K562 (cell line): Measurements from ENCODE around the gene KRTAP1-3. TPM values are rescaled to one million over a fixed set of nuclear protein-coding genes. Genes with fewer than 3 reads are reported as not detected.

Source experiments
- ATAC-seq: fragments of 200-7000 bp; cut with Tn5 transposase; 3 replicates; pipeline ENCODE4 v1.9.1; 2020; ENCODE audit warnings: moderate library complexity
- BruUV-seq: library from RNA; stranded (reverse); fragments of 400-500 nt; replicated peaks from 2 replicates; lab custom pipeline; 2021; lab: Mats Ljungman, UMichigan
- CTCF ChIA-PET: fragments of 300-600 bp; formaldehyde crosslinking; extraction: SDS; loops from one replicate; lab custom pipeline; 2021; ENCODE audit warnings: low intra/inter-chr PET ratio; lab: Yijun Ruan, JAX
- POLR2A ChIA-PET: fragments of 300-600, 350-650 bp; sonication (Branson Sonifier 250); formaldehyde crosslinking; extraction: SDS; loops from one replicate; lab custom pipeline; 2021; ENCODE audit warnings: antibody characterized with exemption, inconsistent platforms; lab: Yijun Ruan, JAX
- DNase-seq, 4 experiments: peaks; one replicate each; pipeline versions ENCODE4 v3.0.0 to v3.0.0-alpha.2; 2011 to 2018; ENCODE audit warnings: low spot score in 3 of 4, mixed read lengths in 3 of 4; ENCODE audit errors: extremely low read depth in 1 of 4
- FAIRE-seq: peaks from 2 replicates; lab custom pipeline; 2011; peaks lifted over from hg19 to GRCh38; lab: Jason Lieb, UNC
- H2AFZ ChIP-seq: 2 replicates; pipeline ENCODE4 v1.6.0; 2011; ENCODE audit warnings: low read depth, low read length, control low read depth, inconsistent platforms
- H3K27ac ChIP-seq: fragments of 200-600 bp; 3 replicates; pipeline ENCODE4 v1.8.0; 2011; ENCODE audit warnings: low read depth, mild to moderate bottlenecking, control low read depth, inconsistent platforms, low read length, moderate library complexity, mixed read lengths; ENCODE audit errors: extremely low read depth
- H3K27me3 ChIP-seq, 2 experiments: fragments of 300-600 bp in 1 of 2; 2 replicates in 1 of 2; 3 replicates in 1 of 2; pipeline versions ENCODE4 v1.6.0 to v1.8.0; 2011; ENCODE audit warnings: inconsistent platforms in 2 of 2, low read length in 2 of 2, mild to moderate bottlenecking in 1 of 2, mixed read lengths in 1 of 2, moderate library complexity in 1 of 2; ENCODE audit not compliant: control insufficient read depth in 2 of 2, insufficient read depth in 2 of 2
- H3K36me3 ChIP-seq: fragments of 300-600 bp; 3 replicates; pipeline ENCODE4 v1.8.0; 2011; ENCODE audit warnings: mild to moderate bottlenecking, low read length, inconsistent platforms; ENCODE audit not compliant: control insufficient read depth, insufficient read depth
- H3K4me1 ChIP-seq, 2 experiments: fragments of 200-600 bp in 1 of 2; replicated peaks in 1 of 2; 2 replicates in 1 of 2; 3 replicates in 1 of 2; pipeline versions ENCODE4 v1.5.1 to v1.8.0; 2011; ENCODE audit warnings: inconsistent platforms in 2 of 2, low read length in 2 of 2, mild to moderate bottlenecking in 1 of 2, mixed read lengths in 1 of 2, moderate library complexity in 1 of 2; ENCODE audit not compliant: control insufficient read depth in 2 of 2, insufficient read depth in 2 of 2
- H3K4me2 ChIP-seq: 2 replicates; pipeline ENCODE4 v1.6.1; 2011; ENCODE audit warnings: low read length, control low read depth, inconsistent platforms, mixed read lengths; ENCODE audit not compliant: insufficient read depth
- H3K4me3 ChIP-seq: fragments of 200-600 bp; sonication (generic), shearing (Covaris generic); 2 replicates; pipeline ENCODE4 v1.5.1; 2016; ENCODE audit warnings: control low read depth, inconsistent platforms
- H3K79me2 ChIP-seq: fragments of 200-600 bp; 3 replicates; pipeline ENCODE4 v1.8.0; 2011; ENCODE audit warnings: low read length, inconsistent platforms; ENCODE audit not compliant: control insufficient read depth, insufficient read depth
- H3K9ac ChIP-seq, 2 experiments: 2 replicates each; pipeline versions ENCODE4 v1.6.0 to v1.6.1; 2011; ENCODE audit warnings: low read depth in 2 of 2, low read length in 2 of 2, control low read depth in 1 of 2, inconsistent platforms in 1 of 2, mild to moderate bottlenecking in 1 of 2, mixed read lengths in 1 of 2; ENCODE audit not compliant: insufficient read depth in 1 of 2
- H3K9me1 ChIP-seq: one replicate; pipeline ENCODE4 v1.6.0; 2011; ENCODE audit warnings: inconsistent platforms, mild to moderate bottlenecking, low read length, moderate library complexity; ENCODE audit not compliant: control insufficient read depth, insufficient read depth
- H3K9me3 ChIP-seq: replicated peaks from 2 replicates; pipeline ENCODE4 v1.5.1; 2011; ENCODE audit warnings: low read depth, low read length, inconsistent platforms; ENCODE audit not compliant: control insufficient read depth, insufficient read depth
- H4K20me1 ChIP-seq: replicated peaks from 2 replicates; pipeline ENCODE4 v1.6.1; 2011; ENCODE audit warnings: low read length, inconsistent platforms, mixed read lengths; ENCODE audit not compliant: control insufficient read depth, insufficient read depth
- ARID3B ChIP-seq: fragments of 250-450 bp; sonication (Bioruptor Pico); IDR thresholded peaks from 2 replicates; pipeline ENCODE4 v1.4.0; 2020; ENCODE audit warnings: borderline replicate concordance
- E4F1 ChIP-seq: fragments of 250-450 bp; sonication (Bioruptor Pico); IDR thresholded peaks from 2 replicates; pipeline ENCODE4 v1.5.0; 2021; ENCODE audit warnings: mild to moderate bottlenecking, borderline replicate concordance
- JUNB ChIP-seq: fragments of 450-650 bp; formaldehyde crosslinking; conservative IDR thresholded peaks from 2 replicates; pipeline ENCODE4 v1.4.0; 2020; ENCODE audit warnings: mild to moderate bottlenecking
- PRMT5 ChIP-seq: sonication (generic); formaldehyde crosslinking; IDR thresholded peaks from 2 replicates; pipeline ENCODE4 v1.5.0; 2020; ENCODE audit warnings: missing genetic modification reagents
- SRF ChIP-seq, 2 experiments: fragments of 250-450, 450-650 bp in 1 of 2; sonication (Bioruptor Pico) in 1 of 2; sonication (generic) in 1 of 2; formaldehyde crosslinking; IDR thresholded peaks; 2 replicates each; pipeline versions ENCODE4 v1.5.0 to v1.5.1; 2020 to 2022; ENCODE audit warnings: mild to moderate bottlenecking in 1 of 2, missing genetic modification reagents in 1 of 2
- TSHZ1 ChIP-seq: fragments of 250-450 bp; sonication (Bioruptor Pico); IDR thresholded peaks from 2 replicates; pipeline ENCODE4 v1.4.0; 2020; ENCODE audit warnings: mild to moderate bottlenecking, moderate library complexity
- WGBS: fragments of 100-300 bp; shearing (Covaris generic); methylation state at CpG from one replicate; pipeline ENCODE4 v1.1.6; 2016; ENCODE audit warnings: low coverage, mixed read lengths; ENCODE audit not compliant: insufficient coverage; ENCODE audit errors: missing lambda C conversion rate; 5-methylcytosine and 5-hydroxymethylcytosine counted together
- in situ Hi-C: fragments of 300-500 bp; cut with MboI; formaldehyde crosslinking; loops from 4 replicates; pipeline ENCODE4 v1.15.0; 2018; ENCODE audit warnings: inconsistent platforms, mixed read lengths
- intact Hi-C: fragments of 100-400 bp; cut with micrococcal nuclease; formaldehyde crosslinking; loops from 2 replicates; pipeline ENCODE4 v1.14.2; 2022
- polyA plus RNA-seq, 8 experiments: library from polyadenylated mRNA; depleted of rRNA in 4 of 8; stranded (reverse) in 5 of 8; unstranded in 3 of 8; fragments of >200 nt; fragmentation: Nextera tagmentation in 2 of 8; fragmentation: Illumina TruSeq in 1 of 8; extraction: Ambion mirVana in 2 of 8; extraction: Trizol in 1 of 8; gene quantifications; 2 replicates each; pipeline versions ENCODE4 v1.2.1 to v1.2.3, GENCODE V29; 2011 to 2014; ENCODE audit warnings: inconsistent platforms in 1 of 8, missing spikeins in 1 of 8
- total RNA-seq, 7 experiments: library from RNA; depleted of rRNA in 6 of 7; stranded (reverse); fragments of >200 nt in 6 of 7; fragmentation: Illumina TruSeq in 2 of 7; extraction: Trizol in 2 of 7; gene quantifications; 2 replicates each; pipeline versions ENCODE4 v1.2.1 to v1.2.3, GENCODE V29; 2011 to 2021; ENCODE audit warnings: low replicate concordance in 1 of 7

KRTAP1-3 gene
- total and polyA plus RNA-seq, 9 of the 15 experiments (the other 6 are each of a cell fraction or from before 2014, with no cell fraction given): not detected

- BruUV-seq: no TSS peak
- H3K4me1 ChIP-seq: no peaks in the 10 kb centered on the region
- no peak overlapping the region for H3K4me2 ChIP-seq
- intact Hi-C loops (no loop called here), in situ Hi-C loops (no loop called here)
- ChIA-PET CTCF (no interaction called here), POLR2A (no interaction called here)
- no peak overlapping the region for H3K9ac ChIP-seq
- no peak overlapping the region for H2AFZ ChIP-seq
- no peak overlapping the region for H3K27ac ChIP-seq
- peaks cover 0 to 6% of the 10 kb centered on the region in 2 experiments; a peak in 3 of 5 replicates for H3K27me3 ChIP-seq
- no peak for TF ChIP-seq JUNB (CRISPR knock-in tag)
- TF ChIP-seq SRF (CRISPR knock-in tag; IDR thresholded peaks at IDR 0.05): no peak
- 6% methylated on average over 3 of the region's 3 CpGs for WGBS
- H3K79me2 ChIP-seq: no peaks in the 10 kb centered on the region
- ATAC-seq: no peak
- H3K9me1 ChIP-seq: no peaks in the 10 kb centered on the region
- no peaks in the 10 kb centered on the region for H3K9me3 ChIP-seq
- DNase-seq: no peak
- no peaks in the 10 kb centered on the region for H3K36me3 ChIP-seq
- no peaks in the 10 kb centered on the region for H4K20me1 ChIP-seq
- H3K4me3 ChIP-seq: no peak overlapping the region
- FAIRE-seq: no peak
These were observed 21.5 kb downstream of the KRTAP1-3 start for GRCh38 chr17:41013181-41013580.

GRCh38 chr17:41012326-41013120 lies 22.2 kb downstream of the KRTAP1-3 start:
- FAIRE-seq: no peak
- no peaks in the 10 kb centered on the region for H3K4me1 ChIP-seq
- H3K79me2 ChIP-seq: no peaks in the 10 kb centered on the region
- no peak overlapping the region for H2AFZ ChIP-seq
- H3K9ac ChIP-seq: no peak overlapping the region
- H3K27ac ChIP-seq: no peak overlapping the region
- H3K27me3 ChIP-seq: peaks cover 0 to 6% of the 10 kb centered on the region in 2 experiments; a peak in 3 of 5 replicates
- BruUV-seq: no TSS peak
- intact Hi-C loops: no loop called here
- DNase-seq: no peak
- no peak for ATAC-seq
- under 1% methylated on average over 6 of the region's 6 CpGs for WGBS
- H3K9me1 ChIP-seq: no peaks in the 10 kb centered on the region
- no peak overlapping the region for H3K4me3 ChIP-seq
- no peak overlapping the region for H3K4me2 ChIP-seq
- ChIA-PET CTCF (no interaction called here), POLR2A (no interaction called here)
- in situ Hi-C loops: no loop called here
- H4K20me1 ChIP-seq: no peaks in the 10 kb centered on the region
- H3K9me3 ChIP-seq: no peaks in the 10 kb centered on the region
- H3K36me3 ChIP-seq: no peaks in the 10 kb centered on the region
- TF ChIP-seq PRMT5: no peak
- no peak for TF ChIP-seq ARID3B (CRISPR knock-in tag)
- TF ChIP-seq E4F1 (CRISPR knock-in tag): no peak
- no peak for TF ChIP-seq TSHZ1 (CRISPR knock-in tag)
